ENCODE data around the gene NTF3.

GRCh38 chr12:5440978-5441377 lies 9.1 kb downstream of the NTF3 start:
- TF ChIP-seq POLR2A (IDR thresholded peaks at IDR 0.05; ENCODE audit: low read depth, low read length), result no peak
- TF ChIP-seq TAF1 (IDR thresholded peaks at IDR 0.05; ENCODE audit: low read depth, low read length), result no peak
- no peak for TF ChIP-seq POLR2AphosphoS5 (IDR thresholded peaks at IDR 0.05; ENCODE audit: low read depth, low read length)
- peak; percentile 54 for TF ChIP-seq SPI1 (IDR thresholded peaks at IDR 0.05; ENCODE audit: low read depth, low read length)
- TF ChIP-seq PAX5 (IDR thresholded peaks at IDR 0.05; ENCODE audit: insufficient read depth, low read length, severe bottlenecking), result no peak
